ENCODE data around the gene DIAPH2.

Gene DIAPH2

GRCh38 chrX:96982161-96982560, 297.5 kb downstream of the DIAPH2 start:
- DNase-seq = no peak

- no peak for DNase-seq
Observed at GRCh38 chrX:96984538-96984937, 299.9 kb downstream of the DIAPH2 start.

- no peak for DNase-seq
Observed at GRCh38 chrX:96985046-96985445, 300.4 kb downstream of the DIAPH2 start.

DNA sequence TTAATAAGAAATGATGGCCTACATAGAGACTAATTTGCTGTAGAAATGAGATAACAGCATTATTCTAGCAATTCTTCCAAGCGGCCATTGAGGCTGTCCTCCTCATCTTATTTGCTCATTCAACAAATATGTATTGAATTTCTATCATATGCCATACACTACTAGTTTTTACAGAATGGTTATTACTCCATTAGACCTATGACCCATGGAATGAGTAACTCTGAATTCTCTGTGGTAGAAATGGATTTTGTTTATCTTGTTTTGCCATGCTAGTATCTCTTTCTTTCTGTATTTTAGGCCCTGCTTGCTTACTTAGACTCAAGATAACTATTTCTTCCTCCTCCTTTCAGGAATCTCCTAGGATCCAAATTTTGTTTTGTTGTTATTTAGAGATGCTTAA, 302.6 kb downstream of the DIAPH2 start:
- no peak for DNase-seq

- no peak for DNase-seq
Observed at GRCh38 chrX:96989830-96990571, 305.4 kb downstream of the DIAPH2 start.

GRCh38 chrX:96994093-96994492, 309.5 kb downstream of the DIAPH2 start:
- no peak for DNase-seq

DNA sequence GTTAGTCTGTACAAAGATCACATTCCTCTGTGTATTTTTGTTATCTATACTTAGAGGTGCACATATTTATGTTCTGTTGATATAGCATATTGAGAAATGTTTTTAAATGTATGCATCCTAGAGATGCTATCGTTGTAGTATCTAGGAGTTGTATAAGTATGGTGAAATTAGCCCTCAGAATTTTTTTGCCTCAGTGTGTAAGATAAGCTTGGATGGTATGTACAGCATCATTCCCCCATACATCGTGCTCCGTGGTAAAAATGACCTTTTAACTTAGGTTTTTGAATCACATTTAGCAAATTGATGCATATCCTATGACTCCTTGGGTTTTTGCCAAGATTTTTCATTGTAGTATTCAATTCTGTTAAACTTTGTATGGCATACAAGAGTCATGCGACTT, 312.6 kb downstream of the DIAPH2 start:
- no peak for DNase-seq

DNA sequence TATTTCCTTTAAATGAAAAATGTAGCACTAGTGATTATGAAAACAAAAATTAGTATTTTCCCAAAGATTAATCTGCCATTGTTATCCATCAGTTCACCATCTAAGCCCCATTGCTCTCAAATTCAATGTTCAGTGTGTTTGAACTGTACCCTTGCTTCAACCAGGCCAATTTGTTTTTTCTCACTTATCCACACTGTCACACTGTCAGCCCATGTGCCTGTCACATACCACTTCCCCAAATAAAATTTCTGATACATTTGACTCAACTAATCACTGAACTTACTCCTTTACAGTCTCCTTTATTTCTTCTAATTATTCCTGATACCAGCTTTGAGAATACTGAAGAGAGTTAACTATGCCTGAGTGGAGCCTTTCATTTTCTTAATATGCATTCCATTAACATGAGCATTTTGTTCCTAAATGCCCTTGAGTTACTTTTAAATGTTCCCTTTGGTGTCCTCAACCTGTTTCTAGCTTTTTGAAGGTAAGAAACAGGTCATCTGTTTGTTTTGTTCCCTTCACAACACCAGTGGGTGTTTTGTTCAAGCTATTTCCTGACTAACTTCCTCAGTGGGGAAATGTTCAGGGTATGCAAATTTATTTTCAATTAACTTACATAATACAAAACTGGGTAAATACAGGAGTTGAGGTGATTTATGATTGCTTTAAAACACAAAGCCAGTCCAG, 316.2 kb downstream of the DIAPH2 start:
- DNase-seq = no peak

GRCh38 chrX:97006167-97006566, 321.5 kb downstream of the DIAPH2 start:
- no peak for DNase-seq

DNA sequence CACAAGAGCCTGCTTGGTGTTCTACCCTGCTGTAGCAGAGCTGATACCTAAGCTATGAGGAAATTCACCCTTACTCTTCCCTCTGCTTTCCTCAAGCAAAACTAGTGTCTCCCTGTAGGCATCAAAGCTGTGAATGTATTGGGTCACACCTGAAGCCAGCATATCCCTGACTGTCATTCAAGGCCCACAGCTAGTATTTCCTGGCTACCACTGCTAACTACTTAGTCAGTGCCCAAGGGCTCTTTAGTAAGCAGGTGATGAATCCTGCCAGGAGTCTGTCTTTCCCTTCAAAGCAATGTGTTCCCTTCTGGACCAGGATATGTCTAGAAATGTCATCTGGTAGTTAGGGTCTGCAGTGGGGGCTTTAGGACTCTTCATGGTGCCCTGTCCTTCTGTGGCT, 324.7 kb downstream of the DIAPH2 start:
- no peak for DNase-seq

- no peak for DNase-seq
Observed at GRCh38 chrX:97011540-97011939, 326.9 kb downstream of the DIAPH2 start.

DNA sequence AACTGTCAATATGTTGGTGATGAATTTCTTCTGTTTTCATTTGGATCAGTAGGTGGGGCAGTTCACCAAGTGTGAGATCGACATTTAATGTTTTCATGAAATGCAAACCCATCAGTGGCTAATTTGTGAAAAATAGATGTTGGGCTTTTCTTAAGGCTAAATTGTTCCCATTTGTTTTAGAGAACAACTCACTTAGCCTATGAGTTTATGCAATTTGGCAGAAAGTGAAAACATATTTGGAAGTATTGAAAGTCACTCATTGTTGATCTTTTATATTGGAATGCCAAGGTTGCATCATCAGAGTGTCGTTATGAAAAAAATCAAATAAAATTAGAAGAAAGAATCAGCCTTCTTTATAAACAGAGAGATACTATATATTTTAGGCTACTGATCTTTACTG, 331.5 kb downstream of the DIAPH2 start:
- DNase-seq = no peak

DNA sequence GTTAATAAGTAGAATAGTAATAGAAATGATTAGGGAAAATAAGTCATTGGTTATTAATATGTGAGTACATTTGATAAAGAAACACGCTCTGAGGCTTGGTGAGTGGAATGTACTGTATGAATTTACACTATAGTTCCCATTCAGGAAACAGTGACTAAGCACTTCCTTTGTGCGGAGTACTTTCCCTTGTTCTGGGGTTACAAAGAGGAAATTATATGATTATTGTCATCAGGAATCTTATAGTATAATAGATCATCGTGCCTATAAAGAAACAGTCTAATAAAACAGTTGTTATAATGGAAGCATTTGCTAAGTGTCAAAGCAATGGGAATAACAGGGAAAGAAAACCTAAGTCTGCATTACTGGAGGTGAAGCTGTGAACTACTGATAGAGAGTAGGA, 337.0 kb downstream of the DIAPH2 start:
- DNase-seq = no peak

- DNase-seq = no peak
Observed at GRCh38 chrX:97026406-97026805, 341.8 kb downstream of the DIAPH2 start.

- DNase-seq = no peak
Observed at GRCh38 chrX:97027384-97027922, 342.8 kb downstream of the DIAPH2 start.

DNA sequence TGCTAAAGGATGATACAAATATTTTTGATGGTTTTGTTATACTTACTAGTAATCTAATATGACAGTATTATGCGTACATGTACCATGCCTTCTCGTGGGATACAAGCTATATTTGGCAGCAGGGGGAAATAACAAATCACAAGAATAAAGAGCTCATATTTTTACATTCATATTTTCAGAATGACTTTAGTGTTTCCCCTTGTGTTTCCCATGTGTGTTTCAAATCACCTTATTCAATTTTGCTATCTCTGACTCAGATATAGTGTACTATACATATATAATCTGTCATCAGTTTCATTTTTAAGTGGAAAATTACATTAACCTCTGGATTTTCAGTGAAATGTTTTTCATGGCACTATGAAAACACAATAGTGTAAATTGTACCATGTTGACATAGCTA, 345.8 kb downstream of the DIAPH2 start:
- DNase-seq = no peak

- no peak for DNase-seq
Observed at GRCh38 chrX:97030947-97031346, 346.3 kb downstream of the DIAPH2 start.

DNA sequence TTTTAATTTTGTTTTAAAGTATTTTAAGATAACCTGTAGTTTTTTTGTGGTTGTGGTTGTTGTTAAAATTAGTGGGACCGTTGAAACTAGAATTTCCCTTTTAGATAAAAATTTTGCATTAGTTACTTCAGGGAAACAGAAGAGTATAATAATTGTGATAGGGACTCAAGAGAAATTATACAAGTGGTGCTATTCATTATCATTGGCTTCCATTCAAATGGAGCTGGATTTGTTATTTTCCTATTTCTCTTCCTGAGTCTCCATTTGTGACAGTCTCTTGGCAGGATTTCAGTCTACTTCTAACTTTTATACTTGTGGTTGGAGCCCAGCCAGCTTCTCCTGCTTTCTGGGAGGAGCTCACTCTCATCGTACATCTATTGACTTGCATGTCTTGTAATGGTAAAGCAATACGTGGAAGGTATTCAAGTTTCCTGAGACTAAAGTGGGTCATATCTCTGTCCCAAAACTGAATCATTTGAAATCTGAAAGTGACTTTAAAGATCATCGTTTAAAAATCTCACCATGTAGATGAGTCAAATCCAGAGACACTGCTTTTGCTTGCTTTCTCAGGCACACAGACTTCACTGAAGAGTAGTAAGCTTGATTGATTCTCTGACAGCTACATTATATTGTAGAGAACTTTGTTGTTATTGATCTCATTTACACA, 354.9 kb downstream of the DIAPH2 start:
- no peak for DNase-seq

GRCh38 chrX:97045470-97045869, 360.8 kb downstream of the DIAPH2 start:
- no peak for DNase-seq

DNA sequence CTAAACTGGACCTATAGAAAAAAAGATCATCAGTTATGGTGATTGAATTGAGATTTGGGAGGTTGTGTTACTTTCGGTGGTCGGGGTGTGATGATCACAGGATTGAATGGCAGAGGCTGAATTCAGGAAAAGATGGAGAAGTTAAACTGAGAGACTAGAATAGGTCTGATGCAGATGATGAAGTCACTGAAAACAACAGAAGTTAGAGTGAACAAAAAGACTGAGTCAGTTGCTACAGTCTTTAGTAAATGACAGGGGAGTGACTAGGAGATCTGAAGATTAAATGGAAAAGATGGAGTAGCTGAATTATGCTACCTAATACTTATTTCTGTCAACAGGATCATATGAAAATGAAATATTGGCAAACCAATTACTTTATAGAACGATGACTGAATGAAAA, 362.2 kb downstream of the DIAPH2 start:
- DNase-seq = no peak

GRCh38 chrX:97050392-97050791, 365.8 kb downstream of the DIAPH2 start:
- DNase-seq = no peak

DNA sequence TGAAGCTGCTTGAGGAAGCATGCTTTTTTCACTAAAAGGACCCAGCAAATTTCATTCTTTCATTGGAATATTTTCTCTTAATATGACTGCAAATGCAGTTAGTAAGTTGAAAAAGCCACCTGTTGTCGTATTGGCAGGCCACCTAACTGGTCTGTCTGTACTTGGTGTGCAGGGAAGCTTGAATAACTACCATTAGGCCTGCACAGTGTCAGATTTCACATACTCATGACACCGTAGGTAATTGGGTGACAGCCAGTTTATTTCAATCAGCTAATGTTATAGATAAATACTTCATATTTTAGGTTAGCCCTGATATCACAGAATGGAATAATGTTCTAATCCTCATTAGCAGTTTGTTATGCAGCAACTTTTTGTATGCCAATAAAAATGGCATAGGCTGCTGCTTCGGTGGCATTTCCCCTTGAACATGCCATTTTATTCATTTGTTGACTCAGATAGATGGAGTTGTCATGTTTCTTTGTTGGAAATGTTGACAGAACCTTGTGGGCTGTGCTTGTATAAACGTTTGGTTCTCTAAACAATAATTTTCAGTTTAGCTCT, 372.8 kb downstream of the DIAPH2 start:
- DNase-seq = no peak

- no peak for DNase-seq
Observed at GRCh38 chrX:97060020-97060419, 375.4 kb downstream of the DIAPH2 start.

DNA sequence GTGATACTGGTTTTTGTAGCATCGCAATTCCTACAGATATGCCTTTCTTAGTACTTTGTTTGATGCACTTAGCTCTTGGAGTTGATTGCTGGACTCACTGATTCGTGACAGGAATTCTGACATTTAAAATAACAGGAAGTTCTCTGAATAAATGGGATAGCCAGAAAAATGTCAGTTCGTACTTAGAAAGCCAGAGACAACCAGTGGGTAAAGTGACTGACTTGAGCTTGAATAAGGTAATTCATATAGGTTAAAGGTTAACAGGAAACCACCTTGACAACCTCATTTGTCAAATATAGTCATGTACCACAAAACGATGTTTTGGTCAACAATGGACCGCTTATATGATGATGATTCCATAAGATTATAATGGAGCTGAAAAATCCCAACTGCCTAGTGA, 380.4 kb downstream of the DIAPH2 start:
- DNase-seq = no peak
